Left lung (tissue), 10 donors: ENCODE measurements around the gene PDE1C. TPM values are rescaled to one million over a fixed set of nuclear protein-coding genes. Genes with fewer than 3 reads are reported as not detected.

ENCODE experiments used
- ATAC-seq: fragments of 200-7000 bp; cut with Tn5 transposase; one replicate; pipeline ENCODE4 v1.9.1; 2020; ENCODE audit warnings: moderate library complexity
- DNase-seq, 4 donors: peaks; one replicate each; pipeline ENCODE4 v3.0.0-alpha.2; 2013 to 2020
- H3K27ac ChIP-seq, 2 donors: fragments of 200-600 bp; sonication (generic) in 1 of 2; one replicate each; pipeline versions ENCODE4 v1.5.0 to v1.8.0; 2020 to 2021
- H3K27me3 ChIP-seq, 2 donors: fragments of 200-600 bp; sonication (generic) in 1 of 2; one replicate each; pipeline versions ENCODE4 v1.5.0 to v1.8.0; 2020 to 2021
- H3K36me3 ChIP-seq, 2 donors: fragments of 200-600 bp; sonication (generic) in 1 of 2; one replicate each; pipeline versions ENCODE4 v1.5.0 to v1.8.0; 2020 to 2021
- H3K4me1 ChIP-seq, 2 donors: fragments of 200-600 bp; one replicate each; pipeline ENCODE4 v1.8.0; 2021
- H3K4me3 ChIP-seq, 2 donors: fragments of 200-600 bp; sonication (generic) in 1 of 2; one replicate each; pipeline versions ENCODE4 v1.5.0 to v1.8.0; 2020 to 2021; ENCODE audit warnings: mild to moderate bottlenecking in 1 of 2
- H3K9me3 ChIP-seq, 2 donors: fragments of 200-600 bp; sonication (generic) in 1 of 2; one replicate each; pipeline versions ENCODE4 v1.5.0 to v1.8.0; 2020 to 2021
- CTCF ChIP-seq, 2 donors: fragments of 200-600 bp; sonication (generic) in 1 of 2; IDR thresholded peaks; one replicate each; pipeline versions ENCODE4 v1.5.0 to v1.8.0; 2021; ENCODE audit warnings: antibody characterized with exemption in 2 of 2
- intact Hi-C, 2 donors: fragments of 100-400 bp; cut with DNase I; formaldehyde crosslinking; loops; one replicate each; pipeline versions ENCODE4 v1.11.2 to v1.14.2; 2022
- polyA plus RNA-seq, 6 donors: library from polyadenylated mRNA; unstranded; fragments of 120-200 nt; gene quantifications; one replicate each; pipeline ENCODE4 v1.2.1, GENCODE V29; 2013; ENCODE audit not compliant: insufficient read length in 6 of 6
- total RNA-seq, 2 donors: library from RNA; stranded (reverse); fragmentation: NEBNext Ultra II Directional; extraction: Animal tissue kit (Norgen Biotek cat#: 25700); gene quantifications; one replicate each; pipeline ENCODE4 v1.2.1, GENCODE V29; 2021
- donor health status: DM: no; HTN: yes; CAD: no.
- donor health status: DM: no; HTN: no; CAD: no.

The PDE1C gene
- total and polyA plus RNA-seq, 8 donors: 2.0 to 13.8 (median 3.9) TPM

DNA sequence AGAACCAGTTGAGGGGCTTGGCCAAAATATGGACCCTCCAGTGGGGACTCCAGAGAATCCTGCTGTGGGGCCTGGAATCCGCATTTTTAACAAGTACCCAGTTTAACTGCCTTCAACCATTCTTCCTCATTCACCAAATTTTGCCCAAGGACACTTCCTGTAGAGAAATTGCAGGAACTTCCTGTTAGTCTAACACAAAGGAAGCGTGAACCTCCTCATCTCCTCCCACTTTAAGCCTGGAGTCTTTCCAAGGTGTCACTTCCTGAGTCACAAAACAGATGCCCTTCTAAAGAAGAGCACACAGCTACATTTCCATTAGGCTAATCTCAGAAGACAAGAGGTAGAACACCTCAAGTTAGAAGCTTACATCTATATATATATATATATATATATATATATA is 194.8 kb downstream of the PDE1C start:
- no peak for ATAC-seq

GRCh38 chr7:31874631-31875386 is 195.4 kb downstream of the PDE1C start:
- Histone ChIP-seq H3K36me3 (no peaks in the 10 kb centered on the region), H3K4me3 (no peak overlapping the region), H3K9me3 (no peaks in the 10 kb centered on the region), H3K27ac (peak overlapping the region; percentile 55 to 77), H3K27me3 (no peaks in the 10 kb centered on the region), H3K4me1 (peaks cover 0 to 15% of the 10 kb centered on the region in 2 donors)
- intact Hi-C loops: no loop called here
- DNase-seq (no peak), ATAC-seq (no peak)
- no peak for TF ChIP-seq CTCF (IDR thresholded peaks at IDR 0.05)

More for the DNA sequence above, 194.8 kb downstream of the PDE1C start:
- no peak for DNase-seq
- TF ChIP-seq CTCF (IDR thresholded peaks at IDR 0.05): no peak
- no peaks in the 10 kb centered on the region for H3K9me3 ChIP-seq
- H3K4me1 ChIP-seq: peaks cover 0 to 15% of the 10 kb centered on the region in 2 donors
- intact Hi-C loops: no loop called here
- H3K27me3 ChIP-seq: no peaks in the 10 kb centered on the region
- peak overlapping the region; percentile 55 to 77 for H3K27ac ChIP-seq
- no peak overlapping the region for H3K4me3 ChIP-seq
- no peaks in the 10 kb centered on the region for H3K36me3 ChIP-seq

DNA sequence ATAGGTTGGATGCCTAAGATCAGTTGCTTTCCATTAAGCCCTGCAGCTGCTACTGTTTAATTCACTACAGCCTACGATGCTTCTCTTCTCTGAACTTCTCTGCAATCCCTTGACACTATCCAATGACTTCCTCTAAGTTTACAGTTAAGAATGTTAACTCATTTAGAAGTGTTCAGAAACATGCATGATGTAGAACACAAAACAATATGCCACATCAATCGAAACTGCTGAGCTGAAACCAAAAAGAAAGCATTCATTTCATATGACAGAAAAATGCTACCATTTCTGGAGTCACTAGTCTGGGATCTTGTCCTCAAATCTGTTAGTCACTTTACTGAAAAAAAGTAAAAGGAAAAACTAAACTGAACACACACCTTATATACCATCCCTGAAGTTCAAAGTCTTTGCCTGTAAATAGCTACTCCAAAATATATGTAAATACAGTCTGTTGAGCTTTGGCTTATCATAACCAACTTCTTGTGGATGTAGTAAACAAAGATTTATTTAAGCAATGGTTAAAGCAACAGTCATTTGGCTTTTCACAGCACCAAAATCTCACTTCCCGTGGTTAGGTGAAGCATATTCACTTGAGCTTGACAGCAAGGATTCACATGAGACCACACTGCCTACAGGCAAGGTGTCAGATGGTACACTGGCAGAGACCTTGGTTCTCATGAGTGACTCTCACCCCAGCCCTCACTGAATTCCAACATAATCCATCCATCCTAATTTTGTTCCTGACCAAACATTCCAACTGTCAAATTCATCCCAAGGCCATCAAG is 196.2 kb downstream of the PDE1C start:
- H3K4me3 ChIP-seq: no peak overlapping the region
- DNase-seq (no peak), ATAC-seq (no peak)
- H3K4me1 ChIP-seq: peaks cover 0 to 15% of the 10 kb centered on the region in 2 donors
- H3K9me3 ChIP-seq: no peaks in the 10 kb centered on the region
- no peaks in the 10 kb centered on the region for H3K27me3 ChIP-seq
- peak overlapping the region in 1 of 2 donors; percentile 77 for H3K27ac ChIP-seq
- no peaks in the 10 kb centered on the region for H3K36me3 ChIP-seq
- no peak for TF ChIP-seq CTCF (IDR thresholded peaks at IDR 0.05)
- intact Hi-C loops: no loop called here

GRCh38 chr7:31872545-31873370 is 197.4 kb downstream of the PDE1C start:
- intact Hi-C loops: no loop called here
- TF ChIP-seq CTCF (IDR thresholded peaks at IDR 0.05): no peak

More at GRCh38 chr7:31872545-31873370, 197.4 kb downstream of the PDE1C start:
- ATAC-seq (no peak), DNase-seq (no peak)
- Histone ChIP-seq H3K4me3 (no peak overlapping the region), H3K36me3 (no peaks in the 10 kb centered on the region), H3K9me3 (peaks cover 0 to 6% of the 10 kb centered on the region in 2 donors), H3K27me3 (no peaks in the 10 kb centered on the region), H3K4me1 (peaks cover 0 to 15% of the 10 kb centered on the region in 2 donors), H3K27ac (no peak overlapping the region)
